OCI-M2 (cell line): ENCODE measurements around the gene KCNIP4.

Experiments used
- DNase-seq: peaks from one replicate; lab custom pipeline; 2025; ENCODE audit not compliant: unreplicated experiment; lab: John Stamatoyannopoulos, UW

The KCNIP4 gene

GRCh38 chr4:20687864-20688263 lies 1260.7 kb downstream of the KCNIP4 start:
- no peak for DNase-seq

GRCh38 chr4:20684852-20685763 lies 1263.5 kb downstream of the KCNIP4 start:
- DNase-seq, result no peak

- no peak for DNase-seq
Measured at GRCh38 chr4:20683766-20684165, 1264.8 kb downstream of the KCNIP4 start.

GRCh38 chr4:20682853-20683252 lies 1265.7 kb downstream of the KCNIP4 start:
- no peak for DNase-seq

GRCh38 chr4:20681271-20681670 lies 1267.3 kb downstream of the KCNIP4 start:
- DNase-seq, result no peak

DNA sequence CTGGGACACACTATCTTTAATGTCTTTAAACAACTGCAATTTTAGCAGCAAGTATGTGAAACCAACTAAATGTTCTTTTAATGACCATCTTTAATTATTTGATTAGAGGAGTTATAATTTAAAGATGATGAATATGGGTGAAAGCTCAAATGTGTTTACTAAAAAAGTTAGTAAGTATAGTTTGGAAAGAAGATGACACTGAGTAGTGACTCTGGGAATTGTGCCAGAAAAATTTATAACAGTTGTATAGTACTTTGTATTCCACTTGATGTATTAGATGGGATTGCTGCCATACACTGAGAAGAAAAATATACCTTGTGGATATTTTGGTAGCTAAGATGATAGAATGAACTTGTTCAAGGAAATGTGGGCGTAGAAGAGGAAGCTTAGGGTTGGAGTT lies 1267.8 kb downstream of the KCNIP4 start:
- no peak for DNase-seq

DNA sequence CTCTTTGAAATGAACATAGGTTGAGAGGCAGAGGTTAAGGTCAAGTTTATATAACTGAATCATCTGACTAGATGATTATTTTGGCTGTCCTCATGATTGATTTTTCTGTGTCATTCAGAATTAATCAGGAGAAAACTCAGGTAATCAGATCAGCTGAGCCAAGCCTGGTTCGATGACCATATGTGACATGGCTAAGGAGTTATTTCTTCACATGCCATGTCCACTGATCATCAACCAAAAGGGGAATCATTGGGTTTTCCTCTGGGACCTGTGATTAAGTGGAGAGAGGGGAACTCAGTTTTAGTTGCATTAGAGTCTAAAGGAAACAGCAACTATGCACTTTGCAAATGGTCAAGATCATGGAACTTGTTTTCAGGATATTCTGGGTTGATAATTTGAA lies 1268.6 kb downstream of the KCNIP4 start:
- no peak for DNase-seq
